Neural progenitor cell (in vitro differentiated cells): ENCODE data around the gene VWA3A.

Source experiments
- EZH2 ChIP-seq: fragments of 200-600 bp; sonication (generic); IDR thresholded peaks from 2 replicates; pipeline ENCODE4 v1.6.1; 2017; ENCODE audit warnings: antibody characterized with exemption, mild to moderate bottlenecking, moderate library complexity
- EZH2phosphoT487 ChIP-seq: fragments of 200-600 bp; sonication (generic); IDR thresholded peaks from 2 replicates; pipeline ENCODE4 v1.6.1; 2017; ENCODE audit warnings: antibody characterized with exemption
- TF ChIP-seq, protein P1 (sequence below): fragments of 200-600 bp; sonication (generic); IDR thresholded peaks from 2 replicates; pipeline ENCODE4 v1.5.1; 2017; ENCODE audit warnings: antibody characterized with exemption, mild to moderate bottlenecking

DNA sequence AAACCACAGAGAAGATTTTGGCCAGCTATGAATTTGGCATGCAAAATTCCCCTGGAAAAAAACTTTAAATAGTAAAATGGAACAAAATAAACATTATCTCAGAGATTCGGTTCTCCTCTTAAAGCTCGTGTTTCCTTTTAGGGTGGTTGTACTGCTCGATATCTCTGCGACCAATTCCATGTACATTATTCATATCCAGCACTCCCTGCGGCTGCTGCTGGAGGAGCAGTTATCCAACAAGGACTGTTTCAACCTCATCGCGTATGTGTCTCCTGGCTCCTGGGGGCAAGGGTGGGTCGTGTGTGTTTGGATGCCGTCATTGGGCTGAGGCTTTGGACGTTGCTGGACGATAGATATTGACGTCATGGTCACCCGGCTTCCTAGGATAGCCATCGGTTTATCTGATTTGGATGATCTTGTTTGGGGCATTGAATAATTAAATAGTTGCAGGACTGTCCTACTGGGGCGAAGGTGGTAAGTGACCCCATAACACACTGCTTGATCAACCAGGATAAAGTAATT lies 33.8 kb downstream of the VWA3A start:
- TF ChIP-seq, protein P1, sequence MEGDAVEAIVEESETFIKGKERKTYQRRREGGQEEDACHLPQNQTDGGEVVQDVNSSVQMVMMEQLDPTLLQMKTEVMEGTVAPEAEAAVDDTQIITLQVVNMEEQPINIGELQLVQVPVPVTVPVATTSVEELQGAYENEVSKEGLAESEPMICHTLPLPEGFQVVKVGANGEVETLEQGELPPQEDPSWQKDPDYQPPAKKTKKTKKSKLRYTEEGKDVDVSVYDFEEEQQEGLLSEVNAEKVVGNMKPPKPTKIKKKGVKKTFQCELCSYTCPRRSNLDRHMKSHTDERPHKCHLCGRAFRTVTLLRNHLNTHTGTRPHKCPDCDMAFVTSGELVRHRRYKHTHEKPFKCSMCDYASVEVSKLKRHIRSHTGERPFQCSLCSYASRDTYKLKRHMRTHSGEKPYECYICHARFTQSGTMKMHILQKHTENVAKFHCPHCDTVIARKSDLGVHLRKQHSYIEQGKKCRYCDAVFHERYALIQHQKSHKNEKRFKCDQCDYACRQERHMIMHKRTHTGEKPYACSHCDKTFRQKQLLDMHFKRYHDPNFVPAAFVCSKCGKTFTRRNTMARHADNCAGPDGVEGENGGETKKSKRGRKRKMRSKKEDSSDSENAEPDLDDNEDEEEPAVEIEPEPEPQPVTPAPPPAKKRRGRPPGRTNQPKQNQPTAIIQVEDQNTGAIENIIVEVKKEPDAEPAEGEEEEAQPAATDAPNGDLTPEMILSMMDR, result no peak
- TF ChIP-seq EZH2 (no peak), EZH2phosphoT487 (no peak)
